ENCODE results near the gene PSMD2. TPM values are rescaled to one million over a fixed set of nuclear protein-coding genes. Genes with fewer than 3 reads are reported as not detected.
A peak's percentile ranks its signal among the peaks of the same experiment; 100 is the strongest.

Gene PSMD2
- total and polyA plus RNA-seq, 10 of the 15 experiments (the other 5 are each of a cell fraction or from before 2014, with no cell fraction given) = 103 to 515 (median 197) TPM

DNA sequence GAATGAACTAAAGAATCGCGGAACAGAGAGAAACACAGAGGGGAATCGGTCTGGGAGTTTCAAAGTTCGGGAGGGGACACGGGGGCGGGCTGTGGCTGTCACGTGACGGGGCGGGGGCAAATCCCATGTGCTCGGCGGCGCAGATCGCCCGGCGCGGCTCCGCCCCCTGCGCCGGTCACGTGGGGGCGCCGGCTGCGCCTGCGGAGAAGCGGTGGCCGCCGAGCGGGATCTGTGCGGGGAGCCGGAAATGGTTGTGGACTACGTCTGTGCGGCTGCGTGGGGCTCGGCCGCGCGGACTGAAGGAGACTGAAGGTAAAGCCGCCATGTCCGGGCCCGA lies 15.3 kb downstream of the PSMD2 start, which contains the start of gene EIF4G1 (continued):
- TF ChIP-seq MEF2B (IDR thresholded peaks at IDR 0.05; ENCODE audit: partially characterized antibody, poor library complexity, severe bottlenecking) (peak; percentile 55), ZNF274 (IDR thresholded peaks at IDR 0.05; ENCODE audit: insufficient read depth, insufficient read length) (no peak), NR2C1 (IDR thresholded peaks at IDR 0.05) (no peak), PML (IDR thresholded peaks at IDR 0.05; ENCODE audit: low read length) (no peak), RAD21 (IDR thresholded peaks at IDR 0.05; ENCODE audit: insufficient read depth, low read depth, low read length) (no peak), IKZF2 (IDR thresholded peaks at IDR 0.05) (no peak), MYC (IDR thresholded peaks at IDR 0.05; ENCODE audit: insufficient read depth, insufficient read length, insufficient replicate concordance, low read length, severe bottlenecking) (no peak), SMAD1 (IDR thresholded peaks at IDR 0.05; ENCODE audit: low read depth, partially characterized antibody) (no peak), CREM (IDR thresholded peaks at IDR 0.05; ENCODE audit: low read depth) (no peak), HDAC6 (IDR thresholded peaks at IDR 0.05; ENCODE audit: unreplicated experiment) (no peak), CBFB (IDR thresholded peaks at IDR 0.05; ENCODE audit: low read depth) (peak; percentile 38; the same call in 1 of the 2 replicates), MEF2A (IDR thresholded peaks at IDR 0.05; ENCODE audit: insufficient read depth, low read depth, low read length) (0 out of 2 replicates have a peak, but pooled peaks have one; percentile 7), DPF2 (IDR thresholded peaks at IDR 0.05) (no peak), SIN3A (IDR thresholded peaks at IDR 0.05; ENCODE audit: low read depth, low read length) (no peak), POU2F2 (IDR thresholded peaks at IDR 0.05; ENCODE audit: borderline replicate concordance, low read depth, low read length) (peak; percentile 58; the same call in 1 of the 3 replicates), ASH2L (IDR thresholded peaks at IDR 0.05; ENCODE audit: borderline replicate concordance, low read depth) (no peak), EGR1 (IDR thresholded peaks at IDR 0.05; ENCODE audit: borderline replicate concordance in 1 of 2, low read depth in 2 of 2, low read length in 2 of 2) (peak; percentile 52 to 80), POLR2AphosphoS5 (IDR thresholded peaks at IDR 0.05; ENCODE audit: low read length) (peak; percentile 83), RFX5 (IDR thresholded peaks at IDR 0.05; ENCODE audit: low read depth, low read length) (no peak), TAF1 (IDR thresholded peaks at IDR 0.05; ENCODE audit: borderline replicate concordance, low read depth, low read length) (peak; percentile 89)
- TF ChIP-seq, protein P1, sequence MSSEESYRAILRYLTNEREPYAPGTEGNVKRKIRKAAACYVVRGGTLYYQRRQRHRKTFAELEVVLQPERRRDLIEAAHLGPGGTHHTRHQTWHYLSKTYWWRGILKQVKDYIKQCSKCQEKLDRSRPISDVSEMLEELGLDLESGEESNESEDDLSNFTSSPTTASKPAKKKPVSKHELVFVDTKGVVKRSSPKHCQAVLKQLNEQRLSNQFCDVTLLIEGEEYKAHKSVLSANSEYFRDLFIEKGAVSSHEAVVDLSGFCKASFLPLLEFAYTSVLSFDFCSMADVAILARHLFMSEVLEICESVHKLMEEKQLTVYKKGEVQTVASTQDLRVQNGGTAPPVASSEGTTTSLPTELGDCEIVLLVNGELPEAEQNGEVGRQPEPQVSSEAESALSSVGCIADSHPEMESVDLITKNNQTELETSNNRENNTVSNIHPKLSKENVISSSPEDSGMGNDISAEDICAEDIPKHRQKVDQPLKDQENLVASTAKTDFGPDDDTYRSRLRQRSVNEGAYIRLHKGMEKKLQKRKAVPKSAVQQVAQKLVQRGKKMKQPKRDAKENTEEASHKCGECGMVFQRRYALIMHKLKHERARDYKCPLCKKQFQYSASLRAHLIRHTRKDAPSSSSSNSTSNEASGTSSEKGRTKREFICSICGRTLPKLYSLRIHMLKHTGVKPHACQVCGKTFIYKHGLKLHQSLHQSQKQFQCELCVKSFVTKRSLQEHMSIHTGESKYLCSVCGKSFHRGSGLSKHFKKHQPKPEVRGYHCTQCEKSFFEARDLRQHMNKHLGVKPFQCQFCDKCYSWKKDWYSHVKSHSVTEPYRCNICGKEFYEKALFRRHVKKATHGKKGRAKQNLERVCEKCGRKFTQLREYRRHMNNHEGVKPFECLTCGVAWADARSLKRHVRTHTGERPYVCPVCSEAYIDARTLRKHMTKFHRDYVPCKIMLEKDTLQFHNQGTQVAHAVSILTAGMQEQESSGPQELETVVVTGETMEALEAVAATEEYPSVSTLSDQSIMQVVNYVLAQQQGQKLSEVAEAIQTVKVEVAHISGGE (CRISPR knock-in tag; IDR thresholded peaks at IDR 0.05) = 0 out of 2 replicates have a peak, but pooled peaks have one; percentile 28
- TF ChIP-seq, protein P2, sequence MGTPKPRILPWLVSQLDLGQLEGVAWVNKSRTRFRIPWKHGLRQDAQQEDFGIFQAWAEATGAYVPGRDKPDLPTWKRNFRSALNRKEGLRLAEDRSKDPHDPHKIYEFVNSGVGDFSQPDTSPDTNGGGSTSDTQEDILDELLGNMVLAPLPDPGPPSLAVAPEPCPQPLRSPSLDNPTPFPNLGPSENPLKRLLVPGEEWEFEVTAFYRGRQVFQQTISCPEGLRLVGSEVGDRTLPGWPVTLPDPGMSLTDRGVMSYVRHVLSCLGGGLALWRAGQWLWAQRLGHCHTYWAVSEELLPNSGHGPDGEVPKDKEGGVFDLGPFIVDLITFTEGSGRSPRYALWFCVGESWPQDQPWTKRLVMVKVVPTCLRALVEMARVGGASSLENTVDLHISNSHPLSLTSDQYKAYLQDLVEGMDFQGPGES (IDR thresholded peaks at IDR 0.05) = no peak
- TF ChIP-seq, protein P3, sequence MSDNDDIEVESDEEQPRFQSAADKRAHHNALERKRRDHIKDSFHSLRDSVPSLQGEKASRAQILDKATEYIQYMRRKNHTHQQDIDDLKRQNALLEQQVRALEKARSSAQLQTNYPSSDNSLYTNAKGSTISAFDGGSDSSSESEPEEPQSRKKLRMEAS (IDR thresholded peaks at IDR 0.05; ENCODE audit: low read depth, low read length) = peak; percentile 98
- TF ChIP-seq, protein P4, sequence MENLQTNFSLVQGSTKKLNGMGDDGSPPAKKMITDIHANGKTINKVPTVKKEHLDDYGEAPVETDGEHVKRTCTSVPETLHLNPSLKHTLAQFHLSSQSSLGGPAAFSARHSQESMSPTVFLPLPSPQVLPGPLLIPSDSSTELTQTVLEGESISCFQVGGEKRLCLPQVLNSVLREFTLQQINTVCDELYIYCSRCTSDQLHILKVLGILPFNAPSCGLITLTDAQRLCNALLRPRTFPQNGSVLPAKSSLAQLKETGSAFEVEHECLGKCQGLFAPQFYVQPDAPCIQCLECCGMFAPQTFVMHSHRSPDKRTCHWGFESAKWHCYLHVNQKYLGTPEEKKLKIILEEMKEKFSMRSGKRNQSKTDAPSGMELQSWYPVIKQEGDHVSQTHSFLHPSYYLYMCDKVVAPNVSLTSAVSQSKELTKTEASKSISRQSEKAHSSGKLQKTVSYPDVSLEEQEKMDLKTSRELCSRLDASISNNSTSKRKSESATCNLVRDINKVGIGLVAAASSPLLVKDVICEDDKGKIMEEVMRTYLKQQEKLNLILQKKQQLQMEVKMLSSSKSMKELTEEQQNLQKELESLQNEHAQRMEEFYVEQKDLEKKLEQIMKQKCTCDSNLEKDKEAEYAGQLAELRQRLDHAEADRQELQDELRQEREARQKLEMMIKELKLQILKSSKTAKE (IDR thresholded peaks at IDR 0.05; ENCODE audit: low read depth, poor library complexity, severe bottlenecking) = no peak

All from GM12878 (cell line).